ENCODE results near the gene TENM3.

TENM3 gene

DNA sequence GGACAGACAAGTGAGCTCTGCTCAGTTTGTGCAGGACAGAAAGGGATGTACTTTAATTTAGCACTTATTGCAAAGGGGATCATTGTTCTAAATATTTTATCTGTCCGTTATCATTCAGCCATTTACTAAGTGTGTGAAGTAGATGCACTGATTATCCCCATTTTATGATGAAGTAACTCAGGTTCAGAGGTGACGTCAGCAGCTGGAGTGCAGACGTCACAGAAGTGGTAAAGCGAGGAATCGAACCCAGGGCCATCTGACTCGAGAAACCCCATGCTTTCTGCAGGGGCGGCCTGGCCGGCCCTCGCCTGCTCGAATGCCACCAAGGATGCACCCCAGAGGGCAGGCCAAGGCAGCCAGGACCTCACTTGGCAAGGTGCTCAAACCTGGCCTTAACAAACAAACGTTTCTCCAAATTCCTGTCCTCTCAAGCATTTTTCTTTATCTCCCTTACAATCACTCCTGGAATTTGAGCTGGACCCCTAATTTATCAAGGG, 599.0 kb downstream of the TENM3 start:
- Histone ChIP-seq H3F3A (ENCODE audit: insufficient read depth, low read length) (no peaks in the 10 kb centered on the region), H3K4me3 (ENCODE audit: low read depth, low read length, poor library complexity, severe bottlenecking) (no peak overlapping the region), H3K27ac (ENCODE audit: low read depth, low read length, poor library complexity, severe bottlenecking) (no peak overlapping the region), H3K9me3 (ENCODE audit: low read length) (no peaks in the 10 kb centered on the region), H3K4me2 (ENCODE audit: low read length) (no peak overlapping the region), H3K79me2 (ENCODE audit: insufficient read depth, low read length) (no peaks in the 10 kb centered on the region), H3K4me1 (ENCODE audit: insufficient read depth, low read length, severe bottlenecking) (no peaks in the 10 kb centered on the region), H2AFZ (ENCODE audit: low read length) (no peak overlapping the region), H3K9me2 (ENCODE audit: low read depth, low read length) (no peaks in the 10 kb centered on the region), H4K20me1 (ENCODE audit: insufficient read depth, low read length) (no peaks in the 10 kb centered on the region), H3K27me3 (ENCODE audit: insufficient read depth, low read length) (no peaks in the 10 kb centered on the region; the same call in 1 of the 2 replicates), H3K36me3 (ENCODE audit: insufficient read depth, low read length) (no peaks in the 10 kb centered on the region), H3K9ac (ENCODE audit: low read length) (no peak overlapping the region)
- TF ChIP-seq, protein P1, sequence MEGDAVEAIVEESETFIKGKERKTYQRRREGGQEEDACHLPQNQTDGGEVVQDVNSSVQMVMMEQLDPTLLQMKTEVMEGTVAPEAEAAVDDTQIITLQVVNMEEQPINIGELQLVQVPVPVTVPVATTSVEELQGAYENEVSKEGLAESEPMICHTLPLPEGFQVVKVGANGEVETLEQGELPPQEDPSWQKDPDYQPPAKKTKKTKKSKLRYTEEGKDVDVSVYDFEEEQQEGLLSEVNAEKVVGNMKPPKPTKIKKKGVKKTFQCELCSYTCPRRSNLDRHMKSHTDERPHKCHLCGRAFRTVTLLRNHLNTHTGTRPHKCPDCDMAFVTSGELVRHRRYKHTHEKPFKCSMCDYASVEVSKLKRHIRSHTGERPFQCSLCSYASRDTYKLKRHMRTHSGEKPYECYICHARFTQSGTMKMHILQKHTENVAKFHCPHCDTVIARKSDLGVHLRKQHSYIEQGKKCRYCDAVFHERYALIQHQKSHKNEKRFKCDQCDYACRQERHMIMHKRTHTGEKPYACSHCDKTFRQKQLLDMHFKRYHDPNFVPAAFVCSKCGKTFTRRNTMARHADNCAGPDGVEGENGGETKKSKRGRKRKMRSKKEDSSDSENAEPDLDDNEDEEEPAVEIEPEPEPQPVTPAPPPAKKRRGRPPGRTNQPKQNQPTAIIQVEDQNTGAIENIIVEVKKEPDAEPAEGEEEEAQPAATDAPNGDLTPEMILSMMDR (IDR thresholded peaks at IDR 0.05; ENCODE audit: low read length), result no peak
- TF ChIP-seq EZH2 (IDR thresholded peaks at IDR 0.05; ENCODE audit: borderline replicate concordance, low read length), result no peak

DNA sequence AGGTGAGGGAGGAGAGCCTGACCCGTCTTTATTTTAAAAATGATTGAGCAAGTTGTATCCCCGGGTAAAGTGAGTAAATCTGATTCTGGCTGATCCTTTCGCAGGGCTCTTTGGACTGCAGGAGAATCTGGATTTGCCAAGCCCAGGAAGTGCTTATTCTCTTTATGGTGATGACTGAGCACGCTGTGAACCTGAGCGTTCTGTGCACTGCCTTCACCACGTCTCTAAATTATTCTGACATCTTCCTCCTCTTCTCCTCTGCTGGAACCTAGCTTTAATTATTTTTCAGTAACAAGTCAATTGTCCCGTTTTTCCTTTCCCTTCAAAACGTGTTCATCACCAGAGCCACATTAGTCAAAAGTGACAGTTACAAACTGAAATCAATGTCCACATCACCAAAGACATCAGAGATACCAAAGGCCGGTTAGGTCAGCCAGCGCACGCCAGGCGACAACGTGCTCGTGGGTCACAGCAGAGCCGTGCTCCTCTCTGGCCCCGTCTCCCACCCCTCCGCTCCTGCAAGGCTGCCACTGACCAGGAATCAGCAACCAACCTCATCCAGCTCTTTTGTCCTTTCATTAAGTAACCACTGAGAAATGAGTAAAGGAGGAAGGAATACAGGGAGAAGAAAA, 599.7 kb downstream of the TENM3 start:
- no peaks in the 10 kb centered on the region for H3K36me3 ChIP-seq (ENCODE audit: insufficient read depth, low read length)
- H3K79me2 ChIP-seq (ENCODE audit: insufficient read depth, low read length), result no peaks in the 10 kb centered on the region
- no peaks in the 10 kb centered on the region; the same call in 1 of the 2 replicates for H3K27me3 ChIP-seq (ENCODE audit: insufficient read depth, low read length)
- H3K4me1 ChIP-seq (ENCODE audit: insufficient read depth, low read length, severe bottlenecking), result no peaks in the 10 kb centered on the region
- no peaks in the 10 kb centered on the region for H4K20me1 ChIP-seq (ENCODE audit: insufficient read depth, low read length)
- H3F3A ChIP-seq (ENCODE audit: insufficient read depth, low read length), result no peaks in the 10 kb centered on the region
- no peaks in the 10 kb centered on the region for H3K9me2 ChIP-seq (ENCODE audit: low read depth, low read length)
- no peak overlapping the region for H3K4me2 ChIP-seq (ENCODE audit: low read length)
- H3K9me3 ChIP-seq (ENCODE audit: low read length), result no peaks in the 10 kb centered on the region
- H3K27ac ChIP-seq (ENCODE audit: low read depth, low read length, poor library complexity, severe bottlenecking), result no peak overlapping the region
- H2AFZ ChIP-seq (ENCODE audit: low read length), result no peak overlapping the region
- H3K9ac ChIP-seq (ENCODE audit: low read length), result no peak overlapping the region
- no peak for TF ChIP-seq EZH2 (IDR thresholded peaks at IDR 0.05; ENCODE audit: borderline replicate concordance, low read length)
- TF ChIP-seq, protein P1 (IDR thresholded peaks at IDR 0.05; ENCODE audit: low read length), result no peak
- H3K4me3 ChIP-seq (ENCODE audit: low read depth, low read length, poor library complexity, severe bottlenecking), result no peak overlapping the region

DNA sequence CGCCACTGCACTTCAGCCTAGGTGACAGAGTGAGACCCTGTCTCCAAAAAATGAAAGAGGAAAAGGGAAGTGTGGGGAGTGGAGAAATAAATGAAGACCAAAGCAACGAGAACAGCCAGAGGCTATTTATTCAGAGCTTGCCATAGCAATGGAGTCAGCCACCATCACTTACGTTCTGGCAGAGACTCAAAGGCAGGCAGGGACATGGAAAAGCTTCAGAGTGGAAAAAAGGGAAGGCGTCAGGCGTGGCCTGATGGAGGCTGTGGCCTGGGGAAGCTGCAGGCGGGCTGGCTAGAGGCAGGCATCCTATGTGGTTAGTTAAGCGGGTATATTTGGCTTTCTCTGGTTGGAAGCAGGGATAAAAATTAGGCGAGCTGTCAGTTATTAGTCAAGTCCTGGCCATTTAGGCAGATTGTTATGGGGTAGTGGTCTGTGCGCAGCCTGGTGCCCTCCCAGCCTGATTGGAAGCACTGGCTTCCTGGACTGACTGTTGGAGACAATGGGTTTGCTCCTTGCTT, 600.7 kb downstream of the TENM3 start:
- no peaks in the 10 kb centered on the region for H3K36me3 ChIP-seq (ENCODE audit: insufficient read depth, low read length)
- H2AFZ ChIP-seq (ENCODE audit: low read length), result no peak overlapping the region
- no peaks in the 10 kb centered on the region; the same call in 1 of the 2 replicates for H3K27me3 ChIP-seq (ENCODE audit: insufficient read depth, low read length)
- no peaks in the 10 kb centered on the region for H3K9me3 ChIP-seq (ENCODE audit: low read length)
- H3K4me2 ChIP-seq (ENCODE audit: low read length), result no peak overlapping the region
- H3F3A ChIP-seq (ENCODE audit: insufficient read depth, low read length), result no peaks in the 10 kb centered on the region
- no peak overlapping the region for H3K4me3 ChIP-seq (ENCODE audit: low read depth, low read length, poor library complexity, severe bottlenecking)
- no peak for TF ChIP-seq EZH2 (IDR thresholded peaks at IDR 0.05; ENCODE audit: borderline replicate concordance, low read length)
- TF ChIP-seq, protein P1 (IDR thresholded peaks at IDR 0.05; ENCODE audit: low read length), result no peak
- no peaks in the 10 kb centered on the region for H3K79me2 ChIP-seq (ENCODE audit: insufficient read depth, low read length)
- H3K4me1 ChIP-seq (ENCODE audit: insufficient read depth, low read length, severe bottlenecking), result no peaks in the 10 kb centered on the region
- no peak overlapping the region for H3K9ac ChIP-seq (ENCODE audit: low read length)
- no peaks in the 10 kb centered on the region for H3K9me2 ChIP-seq (ENCODE audit: low read depth, low read length)
- no peak overlapping the region for H3K27ac ChIP-seq (ENCODE audit: low read depth, low read length, poor library complexity, severe bottlenecking)
- H4K20me1 ChIP-seq (ENCODE audit: insufficient read depth, low read length), result no peaks in the 10 kb centered on the region
